Neuronal stem cell (in vitro differentiated cells): ENCODE data around the gene SCFD2.
"Not testable (repeated sequence)": the region's sequence is repeated elsewhere in the genome, so short reads cannot be mapped to it uniquely, and the experiment has no call there.

Experiments
- DNase-seq: peaks from one replicate; pipeline ENCODE4 v3.0.0-alpha.2; 2013; ENCODE audit warnings: low spot score
- H2AFZ ChIP-seq: one replicate; pipeline ENCODE4 v1.6.1; 2013; ENCODE audit warnings: mild to moderate bottlenecking, low read length, inconsistent platforms
- H2AK5ac ChIP-seq: 2 replicates; pipeline ENCODE4 v1.6.1; 2013; ENCODE audit warnings: low read depth, mild to moderate bottlenecking, inconsistent platforms, low read length, moderate library complexity, mixed read lengths
- H2BK120ac ChIP-seq: 2 replicates; pipeline ENCODE4 v1.6.1; 2013; ENCODE audit warnings: low read depth, mild to moderate bottlenecking, inconsistent platforms, low read length, moderate library complexity, mixed read lengths
- H2BK12ac ChIP-seq: one replicate; pipeline ENCODE4 v1.6.1; 2013; ENCODE audit warnings: low read length, inconsistent platforms
- H2BK15ac ChIP-seq: 2 replicates; pipeline ENCODE4 v1.6.1; 2013; ENCODE audit warnings: mild to moderate bottlenecking, low read length, inconsistent platforms, mixed read lengths
- H2BK5ac ChIP-seq: one replicate; pipeline ENCODE4 v1.6.1; 2013; ENCODE audit warnings: inconsistent platforms, mild to moderate bottlenecking, low read length, moderate library complexity
- H3K14ac ChIP-seq: one replicate; pipeline ENCODE4 v1.6.1; 2013; ENCODE audit warnings: low read length, inconsistent platforms
- H3K18ac ChIP-seq: 2 replicates; pipeline ENCODE4 v1.6.1; 2013; ENCODE audit warnings: low read length, inconsistent platforms
- H3K23ac ChIP-seq: 2 replicates; pipeline ENCODE4 v1.6.1; 2013; ENCODE audit warnings: low read depth, mild to moderate bottlenecking, mixed read lengths, low read length, inconsistent platforms; ENCODE audit not compliant: poor library complexity
- H3K27ac ChIP-seq: replicated peaks from 3 replicates; pipeline ENCODE4 v1.5.1; 2013; ENCODE audit warnings: low read length, inconsistent platforms
- H3K27me3 ChIP-seq, 3 experiments: 2 replicates each; pipeline ENCODE4 v1.6.1; 2013; ENCODE audit warnings: low read length in 3 of 3, mild to moderate bottlenecking in 2 of 3, inconsistent platforms in 1 of 3, low read depth in 1 of 3, mixed read lengths in 1 of 3, moderate library complexity in 1 of 3; ENCODE audit not compliant: control insufficient read depth in 3 of 3, insufficient read depth in 3 of 3
- H3K36me3 ChIP-seq, 2 donors: replicated peaks in 1 of 2; 2 replicates each; pipeline ENCODE4 v1.6.1; 2013; ENCODE audit warnings: low read length in 2 of 2; ENCODE audit not compliant: control insufficient read depth in 2 of 2, insufficient read depth in 2 of 2
- H3K4ac ChIP-seq: 2 replicates; pipeline ENCODE4 v1.6.1; 2013; ENCODE audit warnings: inconsistent platforms, mild to moderate bottlenecking, low read length, moderate library complexity
- H3K4me1 ChIP-seq, 2 donors: 1 replicate in 1 of 2; 2 replicates in 1 of 2; pipeline ENCODE4 v1.6.1; 2013; ENCODE audit warnings: low read length in 2 of 2, low read depth in 1 of 2; ENCODE audit not compliant: control insufficient read depth in 2 of 2, insufficient read depth in 1 of 2
- H3K4me2 ChIP-seq: one replicate; pipeline ENCODE4 v1.6.1; 2013; ENCODE audit warnings: mild to moderate bottlenecking, low read length, inconsistent platforms; ENCODE audit not compliant: insufficient read depth, poor library complexity, severe bottlenecking
- H3K4me3 ChIP-seq, 2 donors: 2 replicates each; pipeline ENCODE4 v1.5.1; 2013; ENCODE audit warnings: low read length in 2 of 2, mild to moderate bottlenecking in 2 of 2, inconsistent platforms in 1 of 2, moderate library complexity in 1 of 2
- H3K79me1 ChIP-seq: one replicate; pipeline ENCODE4 v1.6.1; 2013; ENCODE audit warnings: low read depth, mild to moderate bottlenecking, inconsistent platforms, low read length, moderate library complexity
- H3K9ac ChIP-seq: one replicate; pipeline ENCODE4 v1.6.1; 2013; ENCODE audit warnings: mild to moderate bottlenecking, low read depth, low read length, inconsistent platforms; ENCODE audit not compliant: poor library complexity
- H3K9me3 ChIP-seq, 2 donors: replicated peaks in 1 of 2; 2 replicates each; pipeline versions ENCODE3 to v1.6.1; 2013; ENCODE audit warnings: low read length in 2 of 2, mild to moderate bottlenecking in 2 of 2, inconsistent platforms in 1 of 2, low read depth in 1 of 2, mixed read lengths in 1 of 2, moderate library complexity in 1 of 2; ENCODE audit not compliant: control insufficient read depth in 2 of 2, insufficient read depth in 1 of 2
- H4K8ac ChIP-seq: one replicate; pipeline ENCODE4 v1.6.1; 2013; ENCODE audit warnings: low read depth, mild to moderate bottlenecking, inconsistent platforms, low read length, moderate library complexity
- H4K91ac ChIP-seq: one replicate; pipeline ENCODE4 v1.6.1; 2013; ENCODE audit warnings: low read length, low read depth, mild to moderate bottlenecking, inconsistent platforms; ENCODE audit not compliant: poor library complexity
- WGBS, 2 donors: extraction: QIAGEN DNeasy Blood & Tissue Kit; methylation state at CpG; one replicate each; pipeline ENCODE4 v1.1.7; 2013; ENCODE audit warnings: missing lambda C conversion rate in 2 of 2, mixed read lengths in 1 of 2; ENCODE audit not compliant: insufficient read length in 2 of 2, insufficient replicate concordance in 1 of 2; ENCODE audit errors: extremely low coverage in 2 of 2; 5-methylcytosine and 5-hydroxymethylcytosine counted together

The SCFD2 gene

DNA sequence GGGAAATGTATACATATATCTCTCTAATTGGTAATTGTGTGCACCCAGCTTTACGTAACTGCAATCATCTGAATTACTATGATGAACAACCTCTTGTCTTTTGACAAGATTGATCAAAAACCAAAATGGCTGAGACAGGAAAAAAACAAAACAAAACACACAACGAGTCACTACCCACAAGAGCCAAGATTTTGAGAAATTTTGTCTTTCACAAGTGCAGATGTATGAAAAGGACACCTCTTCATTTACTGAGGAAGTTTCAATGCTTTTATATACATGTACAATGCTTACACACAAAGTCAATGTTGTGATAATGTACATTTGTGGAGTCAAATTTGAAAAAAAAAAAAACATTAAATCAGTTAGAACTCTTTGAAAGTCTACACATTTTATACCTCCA, 224.6 kb downstream of the SCFD2 start:
- no peak for DNase-seq
- Histone ChIP-seq H3K27ac (no peak overlapping the region), H3K4me2 (no peak overlapping the region), H3K36me3 (no peaks in the 10 kb centered on the region), H3K79me1 (peaks cover 2% of the 10 kb centered on the region), H3K4ac (no peak overlapping the region), H3K27me3 (no peaks in the 10 kb centered on the region), H2BK5ac (no peak overlapping the region), H4K91ac (no peak overlapping the region), H3K18ac (no peak overlapping the region), H2AFZ (no peak overlapping the region), H2BK15ac (no peak overlapping the region), H2BK120ac (no peak overlapping the region), H3K4me1 (no peaks in the 10 kb centered on the region), H3K23ac (no peak overlapping the region), H3K9me3 (no peaks in the 10 kb centered on the region), H2AK5ac (no peak overlapping the region), H3K14ac (no peak overlapping the region), H2BK12ac (no peak overlapping the region), H3K9ac (no peak overlapping the region), H3K4me3 (no peak overlapping the region), H4K8ac (no peak overlapping the region)
- no CpG with 5 or more reads among the region's 2 CpGs for WGBS, 2 donors

DNA sequence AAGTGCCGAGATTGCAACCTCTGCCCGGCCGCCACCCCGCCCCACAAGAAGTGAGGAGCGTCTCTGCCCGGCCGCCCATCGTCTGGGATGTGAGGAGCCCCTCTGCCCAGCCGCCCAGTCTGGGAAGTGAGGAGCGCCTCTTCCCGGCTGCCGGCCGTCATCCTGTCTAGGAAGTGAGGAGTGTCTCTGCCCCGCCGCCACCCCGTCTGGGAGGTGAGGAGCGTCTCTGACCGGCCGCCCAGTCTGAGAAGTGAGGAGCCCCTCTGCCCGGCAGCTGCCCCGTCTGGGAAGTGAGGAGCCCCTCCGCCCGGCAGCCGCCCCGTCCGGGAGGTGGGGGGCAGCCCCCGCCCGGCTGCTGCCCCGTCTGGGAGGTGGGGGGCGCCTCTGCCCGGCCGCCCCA, 226.6 kb downstream of the SCFD2 start:
- H3K27me3 ChIP-seq, H3K9me3 ChIP-seq, H2AFZ ChIP-seq: not testable (repeated sequence)

DNA sequence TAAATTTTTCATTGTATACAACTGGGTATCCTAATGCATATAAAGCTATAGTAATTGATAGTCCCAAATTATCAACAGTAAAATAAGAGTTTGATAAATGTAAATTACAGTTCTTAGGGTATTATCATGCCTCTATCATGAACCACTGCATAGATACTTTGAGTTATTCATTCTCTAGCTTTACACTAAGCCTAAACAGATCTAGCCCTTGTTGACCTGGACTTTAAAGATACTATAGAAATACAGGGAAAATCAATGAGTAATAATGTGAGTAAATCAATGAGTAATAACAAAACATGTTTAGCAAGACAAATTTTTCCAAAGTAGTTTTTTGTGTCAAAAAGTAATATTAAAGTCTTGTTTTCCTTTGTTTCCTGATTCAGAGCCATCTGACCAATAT, 228.4 kb downstream of the SCFD2 start:
- Histone ChIP-seq H4K91ac (no peak overlapping the region), H3K23ac (no peak overlapping the region), H3K4me3 (no peak overlapping the region), H3K9me3 (no peaks in the 10 kb centered on the region), H3K36me3 (no peaks in the 10 kb centered on the region), H2AFZ (no peak overlapping the region), H4K8ac (no peak overlapping the region), H3K18ac (no peak overlapping the region), H3K14ac (no peak overlapping the region), H3K4me1 (no peaks in the 10 kb centered on the region), H3K4ac (no peak overlapping the region), H2AK5ac (no peak overlapping the region), H3K79me1 (peaks cover 2% of the 10 kb centered on the region), H3K27ac (no peak overlapping the region), H2BK15ac (no peak overlapping the region), H3K4me2 (no peak overlapping the region), H2BK120ac (no peak overlapping the region), H2BK12ac (no peak overlapping the region), H3K27me3 (no peaks in the 10 kb centered on the region), H2BK5ac (no peak overlapping the region), H3K9ac (no peak overlapping the region)
- DNase-seq, result no peak

More for the DNA sequence above, 226.6 kb downstream of the SCFD2 start:
- not testable (repeated sequence) for H3K36me3 ChIP-seq, H2AK5ac ChIP-seq, H3K14ac ChIP-seq, DNase-seq, H4K8ac ChIP-seq, H3K9ac ChIP-seq, H3K4me1 ChIP-seq, H2BK15ac ChIP-seq, H2BK12ac ChIP-seq, H4K91ac ChIP-seq, H3K4ac ChIP-seq, H3K4me3 ChIP-seq, H2BK120ac ChIP-seq, H3K27ac ChIP-seq, H3K18ac ChIP-seq, H3K4me2 ChIP-seq, H2BK5ac ChIP-seq, H3K23ac ChIP-seq, H3K79me1 ChIP-seq
- no CpG with 5 or more reads among the region's 32 CpGs for WGBS, 2 donors

DNA sequence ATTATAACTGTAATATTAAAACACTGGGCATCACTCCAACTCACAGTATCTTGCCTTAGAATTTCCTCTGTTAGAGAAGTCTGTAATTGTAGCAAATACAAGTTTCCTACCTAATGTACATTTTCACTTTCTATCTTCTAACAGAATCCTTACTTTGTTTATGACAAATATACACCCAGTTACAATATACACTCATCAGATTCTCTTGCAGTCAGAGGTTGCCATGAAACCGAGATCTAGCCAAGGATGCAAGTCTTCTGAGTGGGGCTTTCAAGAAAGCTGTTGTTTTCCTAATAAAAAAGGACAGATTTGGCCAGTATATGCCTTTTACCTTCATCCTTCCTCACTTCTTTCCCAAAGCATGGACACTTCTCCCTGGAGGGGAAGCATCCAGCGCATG, 228.9 kb downstream of the SCFD2 start:
- H3K9ac ChIP-seq, result no peak overlapping the region
- no peaks in the 10 kb centered on the region for H3K4me1 ChIP-seq
- WGBS, 2 donors, result no CpG with 5 or more reads among the region's 2 CpGs
- no peak overlapping the region for H4K8ac ChIP-seq
- no peaks in the 10 kb centered on the region for H3K36me3 ChIP-seq
- H3K23ac ChIP-seq, result no peak overlapping the region
- no peak overlapping the region for H2BK15ac ChIP-seq
- no peak overlapping the region for H2BK5ac ChIP-seq
- H3K4me3 ChIP-seq, result no peak overlapping the region
- peaks cover 2% of the 10 kb centered on the region for H3K79me1 ChIP-seq
- no peak overlapping the region for H3K18ac ChIP-seq
- no peak overlapping the region for H2AK5ac ChIP-seq
- no peak overlapping the region for H3K4me2 ChIP-seq
- H3K4ac ChIP-seq, result no peak overlapping the region
- no peaks in the 10 kb centered on the region for H3K27me3 ChIP-seq
- H3K27ac ChIP-seq, result no peak overlapping the region
- no peak overlapping the region for H2AFZ ChIP-seq
- DNase-seq, result no peak
- no peak overlapping the region for H2BK120ac ChIP-seq
- no peak overlapping the region for H3K14ac ChIP-seq
- H3K9me3 ChIP-seq, result no peaks in the 10 kb centered on the region
- no peak overlapping the region for H2BK12ac ChIP-seq
- H4K91ac ChIP-seq, result no peak overlapping the region
